ENCODE results near the gene HAPLN1. TPM values are rescaled to one million over a fixed set of nuclear protein-coding genes. Genes with fewer than 3 reads are reported as not detected.

Gene HAPLN1
- total RNA-seq (2014; rRNA removed) (7.8 and 11.2 TPM in 2 replicates), Bru-seq, nascent RNA (percentile 39 among the genes with signal in this experiment), BruChase-seq, experiment 1, labeled RNA remaining after a 6-hour chase (percentile 27 among the genes with signal in this experiment), BruChase-seq, experiment 2, labeled RNA remaining after a 2-hour chase (percentile 36 among the genes with signal in this experiment)
- long read RNA-seq, full-length matches to known transcripts, result 27 of 35 reads
- long read RNA-seq, partial matches to known transcripts, result 2 of 35 reads
- long read RNA-seq, other reads (novel, unspliced or antisense), result 6 of 35 reads

GRCh38 chr5:83720836-83721537, at the start of gene HAPLN1:
Gene HAPLN1, minus strand, starts transcription at chr5:83720855. Its CDS starts 47,332 bp downstream, at chr5:83673523.
- peak within 1 kb of the TSS; percentile 71 for H3K9ac ChIP-seq (ENCODE audit: low read length)
- POLR2A ChIA-PET (ENCODE audit: unreplicated experiment), result no interaction called here
- H2AFZ ChIP-seq (ENCODE audit: low read length), result peak within 1 kb of the TSS; percentile 89

GRCh38 chr5:83767409-83767992, 46.8 kb upstream of the HAPLN1 start:
- Histone ChIP-seq H3K79me2 (ENCODE audit: low read length) (no peaks in the 10 kb centered on the region), H3K9ac (ENCODE audit: low read length) (no peak overlapping the region), H4K20me1 (ENCODE audit: low read length) (no peaks in the 10 kb centered on the region), H3K9me3 (ENCODE audit: low read length) (peaks cover 27% of the 10 kb centered on the region; the same call in 1 of the 2 replicates), H3K36me3 (ENCODE audit: low read depth, low read length) (peaks cover 3% of the 10 kb centered on the region; the same call in 1 of the 2 replicates), H3K4me3 (ENCODE audit: low read length) (no peak overlapping the region), H2AFZ (ENCODE audit: low read length) (no peak overlapping the region), H3K27me3 (ENCODE audit: low read length) (no peaks in the 10 kb centered on the region), H3F3A (ENCODE audit: low read length, unreplicated experiment) (no peaks in the 10 kb centered on the region), H3K4me2 (ENCODE audit: low read length) (no peak overlapping the region), H3K27ac (ENCODE audit: low read length) (no peak overlapping the region), H3K4me1 (ENCODE audit: insufficient read depth, low read length) (no peaks in the 10 kb centered on the region), H3K9me2 (replicated peaks; ENCODE audit: low read length) (no peaks in the 10 kb centered on the region)
- ChIA-PET POLR2A (ENCODE audit: unreplicated experiment) (no interaction called here), CTCF (no interaction called here)
- BruUV-seq (replicated peaks), result no TSS peak
- ATAC-seq (no peak), DNase-seq (peak; percentile 4)
- intact Hi-C loops (cut with micrococcal nuclease), result no loop called here
- TF ChIP-seq EZH2 (IDR thresholded peaks at IDR 0.05; ENCODE audit: low read length, unreplicated experiment) (no peak), CTCF (conservative IDR thresholded peaks at IDR 0.05; ENCODE audit: low read depth, low read length) (no peak), EZH2phosphoT487 (IDR thresholded peaks at IDR 0.05; ENCODE audit: borderline replicate concordance, low read length) (no peak)

More at GRCh38 chr5:83720836-83721537, at the start of gene HAPLN1:
- Histone ChIP-seq H3K4me1 (ENCODE audit: insufficient read depth, low read length) (peaks cover 32% of the 10 kb centered on the region), H3K9me2 (replicated peaks; ENCODE audit: low read length) (no peaks in the 10 kb centered on the region), H3K4me3 (ENCODE audit: low read length) (peak within 1 kb of the TSS; percentile 78), H3F3A (ENCODE audit: low read length, unreplicated experiment) (no peaks in the 10 kb centered on the region), H3K36me3 (ENCODE audit: low read depth, low read length) (no peaks in the 10 kb centered on the region), H3K9me3 (ENCODE audit: low read length) (no peaks in the 10 kb centered on the region), H3K27me3 (ENCODE audit: low read length) (no peaks in the 10 kb centered on the region), H3K4me2 (ENCODE audit: low read length) (peak within 1 kb of the TSS; percentile 81), H4K20me1 (ENCODE audit: low read length) (no peaks in the 10 kb centered on the region), H3K27ac (ENCODE audit: low read length) (peak within 1 kb of the TSS; percentile 24; the same call in 1 of the 2 replicates), H3K79me2 (ENCODE audit: low read length) (no peaks in the 10 kb centered on the region)
- CTCF ChIA-PET, result interaction anchor here (0.6 to 1.1 kb wide), 4 partner anchors 201 to 811 kb away, joined by 3 to 20 read pairs (median 4); no protein-coding TSS in a partner anchor
- no peak for DNase-seq
- TF ChIP-seq EZH2 (IDR thresholded peaks at IDR 0.05; ENCODE audit: low read length, unreplicated experiment) (no peak), CTCF (conservative IDR thresholded peaks at IDR 0.05; ENCODE audit: low read depth, low read length) (no peak), EZH2phosphoT487 (IDR thresholded peaks at IDR 0.05; ENCODE audit: borderline replicate concordance, low read length) (no peak)
- no TSS peak for BruUV-seq (replicated peaks)
- ATAC-seq, result no peak
- intact Hi-C loops (cut with micrococcal nuclease), result loop anchor here (5.0 to 10.0 kb wide), 6 partner anchors 201 to 714 kb away; partner anchors contain the start of gene EDIL3

Data from PC-3 (cell line).